A673 (cell line): ENCODE data around the gene TLE4. TPM values are rescaled to one million over a fixed set of nuclear protein-coding genes. Genes with fewer than 3 reads are reported as not detected.

ENCODE experiments used
- Bru-seq: library from RNA; stranded (reverse); fragments of 400-500 nt; gene quantifications from one replicate; lab custom pipeline; 2021; lab: Mats Ljungman, UMichigan
- BruChase-seq, 2 experiments: library from RNA; stranded (reverse); fragments of 400-500 nt; gene quantifications; one replicate each; lab custom pipeline; 2021; lab: Mats Ljungman, UMichigan
- BruUV-seq: library from RNA; stranded (reverse); fragments of 400-500 nt; replicated peaks from 2 replicates; lab custom pipeline; 2021; lab: Mats Ljungman, UMichigan
- CTCF ChIA-PET: fragments of 300-600 bp; sonication (Branson Sonifier 250); formaldehyde crosslinking; loops from one replicate; lab custom pipeline; 2022; ENCODE audit warnings: antibody characterized with exemption; lab: Charles Lee
- POLR2A ChIA-PET: fragments of 300-600 bp; sonication (Branson Sonifier 250); formaldehyde crosslinking; loops from one replicate; lab custom pipeline; 2022; ENCODE audit warnings: antibody characterized with exemption; ENCODE audit not compliant: low non-redundant PET; lab: Charles Lee
- DNase-seq: peaks from one replicate; pipeline ENCODE4 v3.0.0-alpha.2; 2015; ENCODE audit warnings: low spot score
- H3K27ac ChIP-seq: fragments of 200-600 bp; sonication (generic); 2 replicates; pipeline ENCODE4 v1.5.1; 2016; ENCODE audit warnings: mixed run types, low read depth, mild to moderate bottlenecking, mixed read lengths, antibody characterized with exemption, low read length; ENCODE audit not compliant: poor library complexity, severe bottlenecking
- H3K27me3 ChIP-seq: fragments of 200-600 bp; sonication (generic); replicated peaks from 2 replicates; pipeline ENCODE4 v1.6.1; 2017; ENCODE audit warnings: mixed run types, low read depth, mild to moderate bottlenecking, mixed read lengths, antibody characterized with exemption, low read length; ENCODE audit not compliant: insufficient read depth, poor library complexity
- H3K36me3 ChIP-seq: fragments of 200-600 bp; sonication (generic); 2 replicates; pipeline ENCODE4 v1.6.1; 2016; ENCODE audit warnings: mixed run types, mild to moderate bottlenecking, mixed read lengths, antibody characterized with exemption, low read length; ENCODE audit not compliant: insufficient read depth, poor library complexity, severe bottlenecking
- H3K4me1 ChIP-seq: fragments of 200-600 bp; sonication (generic); 2 replicates; pipeline ENCODE4 v1.6.1; 2017; ENCODE audit warnings: mixed run types, mild to moderate bottlenecking, mixed read lengths, antibody characterized with exemption, low read length; ENCODE audit not compliant: insufficient read depth, poor library complexity, severe bottlenecking
- H3K4me3 ChIP-seq: fragments of 200-600 bp; sonication (generic); 2 replicates; pipeline ENCODE4 v1.5.1; 2016; ENCODE audit warnings: low read depth, mixed run types, mild to moderate bottlenecking, mixed read lengths, low read length; ENCODE audit not compliant: poor library complexity, severe bottlenecking
- H3K9me3 ChIP-seq: fragments of 200-600 bp; sonication (generic); 2 replicates; pipeline ENCODE4 v1.6.1; 2016; ENCODE audit warnings: mixed run types, low read depth, mild to moderate bottlenecking, mixed read lengths, antibody characterized with exemption, low read length; ENCODE audit not compliant: poor library complexity, severe bottlenecking
- EZH2 ChIP-seq: fragments of 200-600 bp; sonication (generic); IDR thresholded peaks from 2 replicates; pipeline ENCODE4 v1.6.1; 2017; ENCODE audit warnings: borderline replicate concordance, low read depth, mild to moderate bottlenecking, mixed read lengths, antibody characterized with exemption, low read length; ENCODE audit not compliant: poor library complexity, severe bottlenecking
- intact Hi-C: fragments of 100-400 bp; cut with micrococcal nuclease; formaldehyde crosslinking; loops from one replicate; pipeline ENCODE4 v1.10.0; 2022; ENCODE audit not compliant: unreplicated experiment
- long read RNA-seq: library from polyadenylated mRNA; stranded (forward); transcript quantifications from one replicate; pipeline ENCODE4 v2.0.0, GENCODE V29; 2022
- total RNA-seq: library from RNA; stranded (reverse); gene quantifications from 2 replicates; pipeline ENCODE4 v1.2.3, GENCODE V29; 2021
- TF ChIP-seq, protein P1 (sequence below): fragments of 300-800, 200-600 bp; sonication (generic); conservative IDR thresholded peaks from 2 replicates; pipeline ENCODE4 v1.5.1; 2017; ENCODE audit warnings: low read depth, mild to moderate bottlenecking, antibody characterized with exemption, low read length, moderate library complexity, mixed read lengths

Gene TLE4
- total RNA-seq, result 21.3 and 24.3 TPM in 2 replicates
- Bru-seq, nascent RNA, result percentile 79 among the genes with signal in this experiment
- percentile 65 among the genes with signal in this experiment for BruChase-seq, experiment 1, labeled RNA remaining after a 2-hour chase
- BruChase-seq, experiment 2, labeled RNA remaining after a 6-hour chase, result percentile 50 among the genes with signal in this experiment
- long read RNA-seq, partial matches to known transcripts, result 5 of 7 reads
- long read RNA-seq, other reads (novel, unspliced or antisense), result 2 of 7 reads

GRCh38 chr9:79571309-79572031 is at the start of gene TLE4:
TSS of gene TLE4 (plus strand) at chr9:79571965. CDS start at chr9:79572791, 826 bp downstream.
- Histone ChIP-seq H3K27ac (peak within 1 kb of the TSS; percentile 69), H3K36me3 (no peaks in the 10 kb centered on the region), H3K9me3 (no peaks in the 10 kb centered on the region), H3K4me3 (peak within 1 kb of the TSS; percentile 89), H3K27me3 (no peaks in the 10 kb centered on the region), H3K4me1 (peaks cover 17% of the 10 kb centered on the region)
- no TSS peak for BruUV-seq
- ChIA-PET CTCF (no interaction called here), POLR2A (interaction anchor here (0.6 to 0.7 kb wide), 4 partner anchors 17 to 96 kb away, joined by 3 read pairs; no protein-coding TSS in a partner anchor)
- intact Hi-C loops, result loop anchor here (1.0 to 10.0 kb wide), 2 partner anchors 53 to 333 kb away; no protein-coding TSS in a partner anchor
- DNase-seq, result peak; percentile 100
- TF ChIP-seq, protein P1, sequence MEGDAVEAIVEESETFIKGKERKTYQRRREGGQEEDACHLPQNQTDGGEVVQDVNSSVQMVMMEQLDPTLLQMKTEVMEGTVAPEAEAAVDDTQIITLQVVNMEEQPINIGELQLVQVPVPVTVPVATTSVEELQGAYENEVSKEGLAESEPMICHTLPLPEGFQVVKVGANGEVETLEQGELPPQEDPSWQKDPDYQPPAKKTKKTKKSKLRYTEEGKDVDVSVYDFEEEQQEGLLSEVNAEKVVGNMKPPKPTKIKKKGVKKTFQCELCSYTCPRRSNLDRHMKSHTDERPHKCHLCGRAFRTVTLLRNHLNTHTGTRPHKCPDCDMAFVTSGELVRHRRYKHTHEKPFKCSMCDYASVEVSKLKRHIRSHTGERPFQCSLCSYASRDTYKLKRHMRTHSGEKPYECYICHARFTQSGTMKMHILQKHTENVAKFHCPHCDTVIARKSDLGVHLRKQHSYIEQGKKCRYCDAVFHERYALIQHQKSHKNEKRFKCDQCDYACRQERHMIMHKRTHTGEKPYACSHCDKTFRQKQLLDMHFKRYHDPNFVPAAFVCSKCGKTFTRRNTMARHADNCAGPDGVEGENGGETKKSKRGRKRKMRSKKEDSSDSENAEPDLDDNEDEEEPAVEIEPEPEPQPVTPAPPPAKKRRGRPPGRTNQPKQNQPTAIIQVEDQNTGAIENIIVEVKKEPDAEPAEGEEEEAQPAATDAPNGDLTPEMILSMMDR, result no peak
- TF ChIP-seq EZH2, result no peak

GRCh38 chr9:79522793-79523192 is 49.0 kb upstream of the TLE4 start:
- Histone ChIP-seq H3K27ac (no peak overlapping the region), H3K4me3 (no peak overlapping the region), H3K4me1 (no peaks in the 10 kb centered on the region), H3K27me3 (no peaks in the 10 kb centered on the region), H3K9me3 (no peaks in the 10 kb centered on the region), H3K36me3 (no peaks in the 10 kb centered on the region)
- ChIA-PET POLR2A (no interaction called here), CTCF (no interaction called here)
- TF ChIP-seq, protein P1, result no peak
- no peak for TF ChIP-seq EZH2
- no peak for DNase-seq
- no TSS peak for BruUV-seq
- intact Hi-C loops, result no loop called here

DNA sequence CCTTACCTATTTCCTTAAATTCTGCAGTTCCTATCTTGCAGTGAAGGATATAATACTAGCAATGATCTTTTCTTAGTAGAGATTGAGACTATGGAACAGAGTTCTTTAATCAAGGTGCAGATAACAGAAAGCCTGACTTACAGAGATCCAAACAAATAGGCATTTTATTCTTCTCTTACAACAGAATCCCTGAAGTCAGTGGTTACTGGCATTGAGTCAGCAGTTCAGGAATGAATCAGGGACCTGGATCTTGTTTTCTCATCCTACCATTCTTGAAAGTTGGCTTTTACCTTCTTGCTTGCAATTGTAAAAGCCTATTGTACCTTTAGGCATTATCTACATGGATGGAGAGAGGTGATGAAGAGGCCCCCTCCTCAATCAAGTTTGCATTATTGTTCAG is 47.5 kb upstream of the TLE4 start:
- Histone ChIP-seq H3K4me3 (no peak overlapping the region), H3K27me3 (no peaks in the 10 kb centered on the region), H3K9me3 (no peaks in the 10 kb centered on the region), H3K27ac (no peak overlapping the region), H3K36me3 (no peaks in the 10 kb centered on the region), H3K4me1 (no peaks in the 10 kb centered on the region)
- no TSS peak for BruUV-seq
- ChIA-PET POLR2A (no interaction called here), CTCF (no interaction called here)
- intact Hi-C loops, result no loop called here
- no peak for DNase-seq
- TF ChIP-seq, protein P1, result no peak
- no peak for TF ChIP-seq EZH2
